HepG2 (cell line): ENCODE results near the gene ZNF25. TPM values are rescaled to one million over a fixed set of nuclear protein-coding genes. Genes with fewer than 3 reads are reported as not detected.
"Not testable (repeated sequence)": the region's sequence is repeated elsewhere in the genome, so short reads cannot be mapped to it uniquely, and the experiment has no call there.

Experiments
- ATAC-seq: fragments of 200-7000 bp; cut with Tn5 transposase; 3 replicates; pipeline ENCODE4 v1.9.1; 2020; ENCODE audit warnings: mild to moderate bottlenecking, moderate library complexity
- BruUV-seq: library from RNA; stranded (reverse); fragments of 400-500 nt; replicated peaks from 2 replicates; lab custom pipeline; 2021; lab: Mats Ljungman, UMichigan
- CTCF ChIA-PET: fragments of 300-600 bp; formaldehyde crosslinking; extraction: SDS; loops from one replicate; lab custom pipeline; 2021; ENCODE audit warnings: low total read pairs, inconsistent platforms, low intra/inter-chr PET ratio; lab: Yijun Ruan, JAX
- POLR2A ChIA-PET: fragments of 350-600 bp; sonication (Branson Sonifier 250); formaldehyde crosslinking; loops from one replicate; lab custom pipeline; 2020; ENCODE audit warnings: antibody characterized with exemption, inconsistent platforms; lab: Yijun Ruan, JAX
- DNase-seq: peaks from one replicate; pipeline ENCODE4 v3.0.0-alpha.2; 2015; ENCODE audit warnings: low spot score
- FAIRE-seq: peaks from 3 replicates; lab custom pipeline; 2011; peaks lifted over from hg19 to GRCh38; lab: Jason Lieb, UNC
- H2AFZ ChIP-seq: one replicate; pipeline ENCODE4 v1.6.1; 2011; ENCODE audit warnings: low read length, inconsistent platforms
- H3K27ac ChIP-seq: fragments of 300-600 bp; 3 replicates; pipeline ENCODE4 v1.8.0; 2011; ENCODE audit warnings: mixed run types, mild to moderate bottlenecking, mixed read lengths, low read length, inconsistent platforms; ENCODE audit not compliant: insufficient read depth; ENCODE audit errors: extremely low read length
- H3K27me3 ChIP-seq, 2 experiments: fragments of 200-600 bp in 1 of 2; 2 replicates in 1 of 2; 3 replicates in 1 of 2; pipeline versions ENCODE4 v1.6.0 to v1.8.0; 2011; ENCODE audit warnings: low read length in 2 of 2, mild to moderate bottlenecking in 2 of 2, moderate library complexity in 2 of 2, inconsistent platforms in 1 of 2; ENCODE audit not compliant: insufficient read depth in 2 of 2, control insufficient read depth in 1 of 2
- H3K36me3 ChIP-seq, 2 experiments: fragments of 200-600 bp in 1 of 2; replicated peaks in 1 of 2; 2 replicates in 1 of 2; 3 replicates in 1 of 2; pipeline versions ENCODE4 v1.5.1 to v1.8.0; 2011; ENCODE audit warnings: low read length in 2 of 2, inconsistent platforms in 1 of 2; ENCODE audit not compliant: insufficient read depth in 2 of 2, control insufficient read depth in 1 of 2
- H3K4me1 ChIP-seq: 2 replicates; pipeline ENCODE4 v1.5.1; 2012; ENCODE audit warnings: low read length, inconsistent platforms; ENCODE audit not compliant: insufficient read depth
- H3K4me2 ChIP-seq: 2 replicates; pipeline ENCODE4 v1.6.0; 2011; ENCODE audit warnings: low read depth, low read length, inconsistent platforms
- H3K4me3 ChIP-seq, 3 experiments: fragments of 200-600 bp in 1 of 3; sonication (generic), shearing (Covaris generic) in 1 of 3; replicated peaks in 1 of 3; 2 replicates each; pipeline ENCODE4 v1.5.1; 2011 to 2016; ENCODE audit warnings: low read length in 3 of 3, inconsistent platforms in 2 of 3, low read depth in 2 of 3, mild to moderate bottlenecking in 2 of 3, control low read depth in 1 of 3, mixed read lengths in 1 of 3; ENCODE audit not compliant: insufficient read depth in 1 of 3
- H3K79me2 ChIP-seq: one replicate; pipeline ENCODE4 v1.6.1; 2011; ENCODE audit warnings: low read length, inconsistent platforms; ENCODE audit not compliant: insufficient read depth
- H3K9ac ChIP-seq: 2 replicates; pipeline ENCODE4 v1.6.0; 2011; ENCODE audit warnings: mild to moderate bottlenecking, low read depth, low read length, inconsistent platforms; ENCODE audit not compliant: insufficient read depth
- H3K9me3 ChIP-seq: 2 replicates; pipeline ENCODE4 v1.5.1; 2012; ENCODE audit warnings: mild to moderate bottlenecking, low read length
- H4K20me1 ChIP-seq: 2 replicates; pipeline ENCODE4 v1.6.0; 2011; ENCODE audit warnings: inconsistent platforms, mild to moderate bottlenecking, low read length, moderate library complexity; ENCODE audit not compliant: insufficient read depth
- ATAD3A ChIP-seq: sonication (generic); formaldehyde crosslinking; IDR thresholded peaks from 2 replicates; pipeline ENCODE4 v1.4.0; 2020; ENCODE audit warnings: missing genetic modification reagents
- CHCHD3 ChIP-seq: sonication (generic); formaldehyde crosslinking; IDR thresholded peaks from 2 replicates; pipeline ENCODE4 v1.8.0; 2022; ENCODE audit warnings: mild to moderate bottlenecking, missing genetic modification reagents, moderate library complexity
- GZF1 ChIP-seq: sonication (generic); formaldehyde crosslinking; IDR thresholded peaks from 2 replicates; pipeline ENCODE4 v1.5.1; 2020; ENCODE audit warnings: mild to moderate bottlenecking, missing genetic modification reagents
- HIC2 ChIP-seq: sonication (generic); formaldehyde crosslinking; IDR thresholded peaks from 2 replicates; pipeline ENCODE4 v1.9.0; 2022; ENCODE audit warnings: low read depth, missing genetic modification reagents
- IRF2 ChIP-seq: IDR thresholded peaks from 2 replicates; pipeline ENCODE4 v1.6.1; 2018; ENCODE audit warnings: missing genetic modification reagents, missing compliant biosample characterization
- SCMH1 ChIP-seq: sonication (generic); formaldehyde crosslinking; IDR thresholded peaks from 2 replicates; pipeline ENCODE4 v1.9.0; 2021; ENCODE audit warnings: missing genetic modification reagents, mild to moderate bottlenecking, borderline replicate concordance
- SETDB1 ChIP-seq: sonication (generic); formaldehyde crosslinking; IDR thresholded peaks from 2 replicates; pipeline ENCODE4 v1.5.1; 2020; ENCODE audit warnings: missing genetic modification reagents, mild to moderate bottlenecking, borderline replicate concordance
- SNAPC2 ChIP-seq: sonication (generic); formaldehyde crosslinking; IDR thresholded peaks from 2 replicates; pipeline ENCODE4 v1.8.1; 2022; ENCODE audit warnings: mild to moderate bottlenecking, missing genetic modification reagents
- ZBTB46 ChIP-seq: sonication (generic); formaldehyde crosslinking; IDR thresholded peaks from 2 replicates; pipeline ENCODE4 v1.4.0; 2020; ENCODE audit warnings: mild to moderate bottlenecking, missing genetic modification reagents, borderline replicate concordance
- ZNF530 ChIP-seq: sonication (generic); formaldehyde crosslinking; IDR thresholded peaks from 2 replicates; pipeline ENCODE4 v1.5.0; 2020; ENCODE audit warnings: low read depth, mild to moderate bottlenecking, missing genetic modification reagents
- WGBS: methylation state at CpG from one replicate; pipeline ENCODE4 v1.1.6; 2017; ENCODE audit warnings: low lambda C conversion rate; 5-methylcytosine and 5-hydroxymethylcytosine counted together
- in situ Hi-C: cut with HindIII; loops from 2 replicates; pipeline ENCODE4 v1.10.0; 2017; ENCODE audit warnings: low pct_unique_long_range_greater_than_20kb; ENCODE audit not compliant: extremely low pct_ligation_motif_present
- intact Hi-C: fragments of 100-400 bp; cut with micrococcal nuclease; formaldehyde crosslinking; loops from one replicate; pipeline ENCODE4 v1.10.0; 2022; ENCODE audit not compliant: unreplicated experiment
- polyA plus RNA-seq, 8 experiments: library from polyadenylated mRNA; depleted of rRNA in 3 of 8; stranded (reverse) in 7 of 8; unstranded in 1 of 8; fragments of >200 nt; fragmentation: Illumina TruSeq in 4 of 8; extraction: Trizol in 4 of 8; gene quantifications; 2 replicates each; pipeline versions ENCODE4 v1.2.1 to v1.2.3, GENCODE V29; 2011 to 2016; ENCODE audit warnings: low read depth in 4 of 8, missing spikeins in 1 of 8, mixed read lengths in 1 of 8; ENCODE audit not compliant: insufficient read depth in 1 of 8
- total RNA-seq, 5 experiments: library from RNA; depleted of rRNA; stranded (reverse); fragments of >200 nt; fragmentation: Illumina TruSeq; extraction: Trizol; gene quantifications; 2 replicates each; pipeline ENCODE4 v1.2.3, GENCODE V29; 2016; ENCODE audit warnings: low read depth in 1 of 5
- TF ChIP-seq, protein P1 (sequence below): sonication (generic); formaldehyde crosslinking; IDR thresholded peaks from 2 replicates; pipeline ENCODE4 v1.8.0; 2022; ENCODE audit warnings: missing genetic modification reagents, mild to moderate bottlenecking, moderate library complexity, borderline replicate concordance

ZNF25 gene
- total and polyA plus RNA-seq, 2 of the 13 experiments (the other 11 are each of a cell fraction or from before 2014, with no cell fraction given) = 1.4 to 1.5 TPM

DNA sequence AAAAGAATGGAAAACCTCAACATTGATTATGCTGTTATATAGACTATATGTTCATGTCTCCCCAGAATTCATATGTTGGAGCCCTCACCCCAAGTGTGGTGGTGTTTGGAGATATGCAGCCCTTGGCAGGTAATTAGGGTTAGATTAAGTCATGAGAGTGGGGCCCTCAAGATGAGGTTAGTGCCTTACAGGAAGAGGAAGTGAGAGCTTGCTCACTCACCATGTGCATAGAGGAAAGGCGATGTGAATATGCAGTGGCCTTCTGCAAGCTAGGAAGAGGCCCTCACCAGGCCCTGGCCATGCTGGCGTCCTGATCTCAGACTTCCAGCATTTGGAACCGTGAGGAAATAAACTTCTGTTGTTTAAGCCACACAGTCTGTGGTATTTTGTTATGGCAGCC, 48.8 kb upstream of the ZNF25 start (continued):
- TF ChIP-seq HIC2 (CRISPR knock-in tag) (no peak), ZNF530 (CRISPR knock-in tag) (no peak), SCMH1 (CRISPR knock-in tag) (no peak)

DNA sequence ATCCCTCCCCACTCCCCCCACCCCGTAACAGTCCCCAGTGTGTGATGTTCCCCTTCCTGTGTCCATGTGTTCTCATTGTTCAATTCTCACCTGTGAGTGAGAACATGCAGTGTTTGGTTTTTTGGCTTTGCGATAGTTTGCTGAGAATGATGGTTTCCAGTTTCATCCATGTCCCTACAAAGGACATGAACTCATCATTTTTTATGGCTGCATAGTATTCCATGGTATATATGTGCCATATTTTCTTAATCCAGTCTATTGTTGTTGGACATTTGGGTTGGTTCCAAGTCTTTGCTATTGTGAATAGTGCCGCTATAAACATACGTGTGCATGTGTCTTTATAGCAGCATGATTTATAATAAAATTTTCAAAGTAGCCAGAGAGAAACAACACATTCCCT, 42.7 kb upstream of the ZNF25 start:
- H3K4me3 ChIP-seq, H4K20me1 ChIP-seq, BruUV-seq, FAIRE-seq, H3K9me3 ChIP-seq, H3K27me3 ChIP-seq, H3K9ac ChIP-seq, H3K4me2 ChIP-seq, ATAC-seq, CTCF ChIA-PET, H3K79me2 ChIP-seq, POLR2A ChIA-PET, DNase-seq, H3K27ac ChIP-seq, in situ Hi-C loops, H2AFZ ChIP-seq: not testable (repeated sequence)
- WGBS = 63% methylated on average over 4 of the region's 4 CpGs
- peaks cover 1 to 60% of the 10 kb centered on the region in 2 experiments; a peak in 3 of 5 replicates for H3K36me3 ChIP-seq
- intact Hi-C loops = loop anchor here (10.0 kb wide), 2 partner anchors 76 to 164 kb away; partner anchors contain the start of genes ZNF248 and ZNF37A
- 0 out of 2 replicates have a peak, but pooled peaks cover 10% of the 10 kb centered on the region for H3K4me1 ChIP-seq

- DNase-seq = no peak
- in situ Hi-C loops (no loop called here), intact Hi-C loops (loop anchor here (10.0 kb wide), 2 partner anchors 78 to 162 kb away; partner anchors contain the start of genes ZNF248 and ZNF37A)
- no peaks in the 10 kb centered on the region for H3K27me3 ChIP-seq
- POLR2A ChIA-PET = no interaction called here
- WGBS = 100% methylated on average over 1 of the region's 1 CpG
- no peak overlapping the region for H3K4me2 ChIP-seq
- no peak overlapping the region for H3K9ac ChIP-seq
- no peak overlapping the region for H3K27ac ChIP-seq
- no TSS peak for BruUV-seq
- H3K4me3 ChIP-seq = no peak overlapping the region
- CTCF ChIA-PET = no interaction called here
- H3K36me3 ChIP-seq = peaks cover 3 to 59% of the 10 kb centered on the region in 2 experiments; a peak in 4 of 5 replicates
- peaks cover 13% of the 10 kb centered on the region for H3K79me2 ChIP-seq
- H3K4me1 ChIP-seq = peaks cover 21% of the 10 kb centered on the region
- no peak for ATAC-seq
- H2AFZ ChIP-seq = no peak overlapping the region
- FAIRE-seq = no peak
- H3K9me3 ChIP-seq = no peaks in the 10 kb centered on the region
- 0 out of 2 replicates have a peak, but pooled peaks cover 2% of the 10 kb centered on the region for H4K20me1 ChIP-seq
- TF ChIP-seq CHCHD3 (CRISPR knock-in tag) = no peak
- TF ChIP-seq SETDB1 = no peak
- no peak for TF ChIP-seq ZBTB46 (CRISPR knock-in tag)
- TF ChIP-seq IRF2 (CRISPR knock-in tag) = no peak
- TF ChIP-seq, protein P1, sequence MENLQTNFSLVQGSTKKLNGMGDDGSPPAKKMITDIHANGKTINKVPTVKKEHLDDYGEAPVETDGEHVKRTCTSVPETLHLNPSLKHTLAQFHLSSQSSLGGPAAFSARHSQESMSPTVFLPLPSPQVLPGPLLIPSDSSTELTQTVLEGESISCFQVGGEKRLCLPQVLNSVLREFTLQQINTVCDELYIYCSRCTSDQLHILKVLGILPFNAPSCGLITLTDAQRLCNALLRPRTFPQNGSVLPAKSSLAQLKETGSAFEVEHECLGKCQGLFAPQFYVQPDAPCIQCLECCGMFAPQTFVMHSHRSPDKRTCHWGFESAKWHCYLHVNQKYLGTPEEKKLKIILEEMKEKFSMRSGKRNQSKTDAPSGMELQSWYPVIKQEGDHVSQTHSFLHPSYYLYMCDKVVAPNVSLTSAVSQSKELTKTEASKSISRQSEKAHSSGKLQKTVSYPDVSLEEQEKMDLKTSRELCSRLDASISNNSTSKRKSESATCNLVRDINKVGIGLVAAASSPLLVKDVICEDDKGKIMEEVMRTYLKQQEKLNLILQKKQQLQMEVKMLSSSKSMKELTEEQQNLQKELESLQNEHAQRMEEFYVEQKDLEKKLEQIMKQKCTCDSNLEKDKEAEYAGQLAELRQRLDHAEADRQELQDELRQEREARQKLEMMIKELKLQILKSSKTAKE (CRISPR knock-in tag) = no peak
- no peak for TF ChIP-seq GZF1 (CRISPR knock-in tag)
- no peak for TF ChIP-seq SNAPC2 (CRISPR knock-in tag)
- no peak for TF ChIP-seq ATAD3A (CRISPR knock-in tag)
These were observed 39.9 kb upstream of the ZNF25 start for GRCh38 chr10:38016354-38016753.
